ENCODE measurements around the gene TARDBP.
"Not testable (repeated sequence)": the region's sequence is repeated elsewhere in the genome, so short reads cannot be mapped to it uniquely, and the experiment has no call there.

The TARDBP gene

GRCh38 chr1:10996100-10996499 lies 16.4 kb upstream of the TARDBP start:
- no peak for TF ChIP-seq ZFX (IDR thresholded peaks at IDR 0.05; ENCODE audit: borderline replicate concordance)
- TF ChIP-seq CTCF (IDR thresholded peaks at IDR 0.05), result no peak
- no peak overlapping the region for H3K27ac ChIP-seq

DNA sequence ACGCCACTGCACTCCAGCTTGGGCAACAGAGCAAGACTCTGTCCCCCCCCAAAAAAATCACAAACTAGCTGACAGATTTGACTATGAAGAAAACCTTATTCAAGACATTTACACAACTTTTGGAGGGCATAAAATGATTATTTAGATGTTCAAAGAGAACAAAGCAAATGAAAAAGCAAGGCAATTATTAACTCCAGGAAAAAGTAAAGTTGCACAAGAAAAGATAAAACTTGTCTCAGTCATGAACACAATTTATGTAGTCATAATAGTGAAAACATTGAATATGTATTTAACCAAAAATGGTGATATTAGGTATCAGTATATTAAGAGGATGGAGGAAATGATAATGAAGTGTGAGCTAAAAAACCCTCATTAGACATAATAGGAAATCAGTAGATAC lies 11.9 kb upstream of the TARDBP start:
- H3K27ac ChIP-seq, result no peak overlapping the region
- TF ChIP-seq ZFX (IDR thresholded peaks at IDR 0.05; ENCODE audit: borderline replicate concordance), result no peak
- TF ChIP-seq CTCF (IDR thresholded peaks at IDR 0.05), result no peak

DNA sequence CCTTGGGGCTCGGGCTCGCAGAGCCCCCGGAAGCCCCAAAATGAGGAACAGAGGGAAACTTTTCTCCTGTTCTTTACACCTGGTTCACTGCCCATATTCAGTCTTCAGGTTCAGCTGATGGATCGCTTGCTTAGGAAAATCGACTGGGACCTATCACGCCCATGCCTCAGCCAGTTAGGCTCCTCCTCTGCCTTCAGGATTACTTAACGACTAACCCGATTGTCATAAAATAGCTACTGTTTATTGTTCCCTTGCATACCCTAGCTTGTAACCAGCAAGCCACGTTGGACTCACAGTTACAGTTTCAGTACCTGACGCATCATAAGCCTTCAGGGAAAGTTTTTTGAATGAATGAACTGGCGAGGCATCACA lies 692 bp downstream of the TARDBP start:
- peak overlapping the region; percentile 89 for H3K27ac ChIP-seq
- TF ChIP-seq ZFX (IDR thresholded peaks at IDR 0.05; ENCODE audit: borderline replicate concordance), result no peak
- no peak for TF ChIP-seq CTCF (IDR thresholded peaks at IDR 0.05)

DNA sequence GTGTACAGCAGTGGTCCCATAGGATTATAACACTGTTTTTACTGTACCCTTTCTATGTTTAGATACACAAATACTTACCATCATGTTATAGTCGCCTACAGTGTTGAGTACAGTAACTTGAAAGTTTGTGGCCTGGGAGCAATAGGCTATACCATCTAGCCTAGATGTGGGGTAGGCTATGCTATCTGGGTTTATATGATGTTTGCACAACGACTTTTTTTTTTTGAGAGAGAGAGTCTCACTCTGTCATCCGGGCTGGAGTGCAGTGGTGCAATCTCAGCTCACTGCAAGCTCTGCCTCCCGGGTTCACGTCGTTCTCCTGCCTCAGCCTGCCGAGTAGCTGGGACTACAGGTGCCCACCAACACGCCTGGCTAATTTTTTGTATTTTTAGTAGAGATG lies 6.9 kb downstream of the TARDBP start:
- H3K27ac ChIP-seq, result not testable (repeated sequence)

- TF ChIP-seq ZFX (IDR thresholded peaks at IDR 0.05; ENCODE audit: borderline replicate concordance) (no peak), CTCF (IDR thresholded peaks at IDR 0.05) (no peak)
- no peak overlapping the region for H3K27ac ChIP-seq
Measured at GRCh38 chr1:11019971-11020370, 7.5 kb downstream of the TARDBP start.

DNA sequence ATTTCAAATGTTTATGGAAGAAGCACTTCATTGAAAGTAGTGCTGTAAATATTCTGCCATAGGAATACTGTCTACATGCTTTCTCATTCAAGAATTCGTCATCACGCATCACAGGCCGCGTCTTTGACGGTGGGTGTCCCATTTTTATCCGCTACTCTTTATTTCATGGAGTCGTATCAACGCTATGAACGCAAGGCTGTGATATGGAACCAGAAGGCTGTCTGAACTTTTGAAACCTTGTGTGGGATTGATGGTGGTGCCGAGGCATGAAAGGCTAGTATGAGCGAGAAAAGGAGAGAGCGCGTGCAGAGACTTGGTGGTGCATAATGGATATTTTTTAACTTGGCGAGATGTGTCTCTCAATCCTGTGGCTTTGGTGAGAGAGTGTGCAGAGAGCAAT lies 10.7 kb downstream of the TARDBP start:
- TF ChIP-seq CTCF (IDR thresholded peaks at IDR 0.05) (no peak), ZFX (IDR thresholded peaks at IDR 0.05; ENCODE audit: borderline replicate concordance) (no peak)
- H3K27ac ChIP-seq, result no peak overlapping the region

- TF ChIP-seq ZFX (IDR thresholded peaks at IDR 0.05; ENCODE audit: borderline replicate concordance) (no peak), CTCF (IDR thresholded peaks at IDR 0.05) (no peak)
- H3K27ac ChIP-seq, result peak overlapping the region; percentile 5; the same call in 1 of the 2 replicates
Measured at GRCh38 chr1:11024154-11024873, 11.9 kb downstream of the TARDBP start.

DNA sequence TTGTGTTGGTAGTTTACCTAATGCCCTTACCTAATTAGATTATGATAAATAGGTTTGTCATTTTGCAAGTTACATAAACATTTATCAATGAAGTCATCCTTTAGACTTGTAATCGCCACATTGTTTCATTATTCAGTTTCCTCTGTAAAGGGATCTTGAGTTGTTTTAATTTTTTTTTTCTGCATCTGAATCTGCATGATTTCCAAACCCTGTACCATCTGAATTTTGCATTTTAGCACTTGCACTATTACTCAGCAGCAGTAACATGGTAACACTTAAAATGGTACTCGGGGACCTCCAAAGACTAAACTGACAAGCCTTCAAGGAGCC lies 12.4 kb downstream of the TARDBP start:
- TF ChIP-seq CTCF (IDR thresholded peaks at IDR 0.05) (no peak), ZFX (IDR thresholded peaks at IDR 0.05; ENCODE audit: borderline replicate concordance) (no peak)
- no peak overlapping the region for H3K27ac ChIP-seq

Data from 22Rv1 (cell line).